Spleen (tissue), 7 donors: ENCODE results near the gene DUSP10.

Experiments
- CTCF ChIP-seq, 11 experiments: fragments of 200-600 bp in 7 of 11; fragments of 450-650 bp in 4 of 11; sonication (generic) in 4 of 11; IDR thresholded peaks in 8 of 11; conservative IDR thresholded peaks in 3 of 11; 1 replicate in 7 of 11; 2 replicates in 4 of 11; pipeline versions ENCODE4 v1.4.0 to v1.8.0; 2016 to 2021; ENCODE audit warnings: antibody characterized with exemption in 11 of 11, inconsistent platforms in 4 of 11, mild to moderate bottlenecking in 1 of 11
- POLR2A ChIP-seq, 3 donors: fragments of 450-650 bp; IDR thresholded peaks; one replicate each; pipeline ENCODE4 v1.5.1; 2017; ENCODE audit warnings: antibody characterized with exemption in 3 of 3, mild to moderate bottlenecking in 1 of 3
- POLR2AphosphoS5 ChIP-seq, 3 donors: sonication (generic); formaldehyde crosslinking; IDR thresholded peaks; one replicate each; pipeline ENCODE4 v1.5.1; 2017; ENCODE audit warnings: antibody characterized with exemption in 3 of 3
- donor health status: DM: no; HTN: no; CAD: no; lungs with moderate emphysema.
- donor health status: DM: no; HTN: no; CAD: no.
- donor health status: DM: no; HTN: no; CAD: no.

GRCh38 chr1:221670081-221670480, 71.8 kb downstream of the DUSP10 start:
- TF ChIP-seq POLR2A (IDR thresholded peaks at IDR 0.05) (no peak), CTCF (IDR thresholded peaks at IDR 0.05 in 8 of 11, conservative IDR thresholded peaks at IDR 0.05 in 3 of 11) (no peak), POLR2AphosphoS5 (IDR thresholded peaks at IDR 0.05) (no peak)
